ENCODE data around the gene GBX1.

Gene GBX1

GRCh38 chr7:151167197-151167961, at the start of gene GBX1:
Gene GBX1, minus strand, starts transcription at chr7:151167694. Its CDS starts 146 bp downstream, at chr7:151167548.
- DNase-seq (ENCODE audit: low read depth, low spot score) = no peak

- DNase-seq (ENCODE audit: low read depth, low spot score) = no peak
Measured at GRCh38 chr7:151215396-151215795, 47.9 kb upstream of the GBX1 start.

- no peak for DNase-seq (ENCODE audit: low read depth, low spot score)
Measured at GRCh38 chr7:151213826-151214225, 46.3 kb upstream of the GBX1 start.

- no peak for DNase-seq (ENCODE audit: low read depth, low spot score)
Measured at GRCh38 chr7:151212626-151213025, 45.1 kb upstream of the GBX1 start.

GRCh38 chr7:151211155-151211772, 43.8 kb upstream of the GBX1 start:
- no peak for DNase-seq (ENCODE audit: low read depth, low spot score)

- DNase-seq (ENCODE audit: low read depth, low spot score) = no peak
Measured at GRCh38 chr7:151210087-151210854, 42.8 kb upstream of the GBX1 start, which contains the start of gene H2BK1. Gene H2BK1, minus strand, starts transcription at chr7:151210488. Its CDS starts 170 bp downstream, at chr7:151210318.

GRCh38 chr7:151209588-151209987, 42.1 kb upstream of the GBX1 start:
- no peak for DNase-seq (ENCODE audit: low read depth, low spot score)

- DNase-seq (ENCODE audit: low read depth, low spot score) = no peak
Measured at GRCh38 chr7:151208253-151208862, 40.9 kb upstream of the GBX1 start.

- no peak for DNase-seq (ENCODE audit: low read depth, low spot score)
Measured at GRCh38 chr7:151207804-151208203, 40.3 kb upstream of the GBX1 start.

- no peak for DNase-seq (ENCODE audit: low read depth, low spot score)
Measured at GRCh38 chr7:151207315-151207714, 39.8 kb upstream of the GBX1 start.

- DNase-seq (ENCODE audit: low read depth, low spot score) = no peak
Measured at GRCh38 chr7:151206914-151207313, 39.4 kb upstream of the GBX1 start.

- no peak for DNase-seq (ENCODE audit: low read depth, low spot score)
Measured at GRCh38 chr7:151205730-151206129, 38.2 kb upstream of the GBX1 start.

GRCh38 chr7:151204383-151205032, 37.0 kb upstream of the GBX1 start:
- DNase-seq (ENCODE audit: low read depth, low spot score) = no peak

- DNase-seq (ENCODE audit: low read depth, low spot score) = no peak
Measured at GRCh38 chr7:151202836-151203235, 35.3 kb upstream of the GBX1 start.

GRCh38 chr7:151201751-151202150, 34.3 kb upstream of the GBX1 start:
- DNase-seq (ENCODE audit: low read depth, low spot score) = no peak

GRCh38 chr7:151201344-151201743, 33.9 kb upstream of the GBX1 start:
- no peak for DNase-seq (ENCODE audit: low read depth, low spot score)

- DNase-seq (ENCODE audit: low read depth, low spot score) = no peak
Measured at GRCh38 chr7:151198945-151199848, 31.7 kb upstream of the GBX1 start.

- no peak for DNase-seq (ENCODE audit: low read depth, low spot score)
Measured at GRCh38 chr7:151197932-151198331, 30.4 kb upstream of the GBX1 start.

GRCh38 chr7:151195616-151196450, 28.3 kb upstream of the GBX1 start:
- DNase-seq (ENCODE audit: low read depth, low spot score) = no peak

GRCh38 chr7:151194188-151194587, 26.7 kb upstream of the GBX1 start:
- no peak for DNase-seq (ENCODE audit: low read depth, low spot score)

Measured in smooth muscle cell of the brain vasculature (primary cell).